Measurements from ENCODE around the gene GPR176.

DNA sequence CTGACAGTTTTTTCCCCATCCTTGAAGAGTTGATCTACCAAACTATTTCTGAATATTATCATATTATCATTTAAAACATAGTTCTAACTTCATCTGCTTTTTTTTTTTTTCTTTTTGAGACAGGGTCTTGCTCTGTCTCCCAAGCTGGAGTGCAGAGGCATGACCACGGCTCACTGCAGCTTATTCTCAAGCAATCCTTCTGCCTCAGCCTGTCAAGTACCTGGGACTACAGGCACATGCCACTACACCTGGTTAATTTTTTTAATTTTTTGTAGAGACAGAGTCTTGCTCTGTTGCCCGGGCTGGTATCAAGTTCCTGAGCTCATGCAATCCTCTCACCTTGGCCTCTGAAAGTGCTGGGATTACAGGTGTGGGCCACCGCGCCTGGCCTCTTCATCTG is 15.2 kb upstream of the GPR176 start:
- TF ChIP-seq EP300 (IDR thresholded peaks at IDR 0.05) (no peak), POLR2A (IDR thresholded peaks at IDR 0.05) (no peak), POLR2AphosphoS5 (IDR thresholded peaks at IDR 0.05) (no peak)
- TF ChIP-seq, protein P1, sequence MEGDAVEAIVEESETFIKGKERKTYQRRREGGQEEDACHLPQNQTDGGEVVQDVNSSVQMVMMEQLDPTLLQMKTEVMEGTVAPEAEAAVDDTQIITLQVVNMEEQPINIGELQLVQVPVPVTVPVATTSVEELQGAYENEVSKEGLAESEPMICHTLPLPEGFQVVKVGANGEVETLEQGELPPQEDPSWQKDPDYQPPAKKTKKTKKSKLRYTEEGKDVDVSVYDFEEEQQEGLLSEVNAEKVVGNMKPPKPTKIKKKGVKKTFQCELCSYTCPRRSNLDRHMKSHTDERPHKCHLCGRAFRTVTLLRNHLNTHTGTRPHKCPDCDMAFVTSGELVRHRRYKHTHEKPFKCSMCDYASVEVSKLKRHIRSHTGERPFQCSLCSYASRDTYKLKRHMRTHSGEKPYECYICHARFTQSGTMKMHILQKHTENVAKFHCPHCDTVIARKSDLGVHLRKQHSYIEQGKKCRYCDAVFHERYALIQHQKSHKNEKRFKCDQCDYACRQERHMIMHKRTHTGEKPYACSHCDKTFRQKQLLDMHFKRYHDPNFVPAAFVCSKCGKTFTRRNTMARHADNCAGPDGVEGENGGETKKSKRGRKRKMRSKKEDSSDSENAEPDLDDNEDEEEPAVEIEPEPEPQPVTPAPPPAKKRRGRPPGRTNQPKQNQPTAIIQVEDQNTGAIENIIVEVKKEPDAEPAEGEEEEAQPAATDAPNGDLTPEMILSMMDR (IDR thresholded peaks at IDR 0.05): no peak
